Activated naive CD8-positive, alpha-beta T cell (primary cell): Measurements from ENCODE around the gene CYTH3.
A peak's percentile ranks its signal among the peaks of the same experiment; 100 is the strongest.
"Not testable (repeated sequence)": the region's sequence is repeated elsewhere in the genome, so short reads cannot be mapped to it uniquely, and the experiment has no call there.

Experiments
- H3K27ac Mint-ChIP-seq: one replicate; pipeline ENCODE4 v1.8.0; 2021; ENCODE audit warnings: mixed read lengths
- H3K27me3 Mint-ChIP-seq: one replicate; pipeline ENCODE4 v1.8.0; 2021; ENCODE audit warnings: mixed read lengths
- H3K36me3 Mint-ChIP-seq: one replicate; pipeline ENCODE4 v1.8.0; 2021; ENCODE audit warnings: mixed read lengths
- H3K4me1 Mint-ChIP-seq: one replicate; pipeline ENCODE4 v1.8.0; 2021; ENCODE audit warnings: low read depth, mixed read lengths
- H3K4me3 Mint-ChIP-seq: one replicate; pipeline ENCODE4 v1.8.0; 2021; ENCODE audit warnings: mild to moderate bottlenecking, mixed read lengths
- H3K9me3 Mint-ChIP-seq: one replicate; pipeline ENCODE4 v1.8.0; 2021; ENCODE audit warnings: low read depth, mixed read lengths

Gene CYTH3

DNA sequence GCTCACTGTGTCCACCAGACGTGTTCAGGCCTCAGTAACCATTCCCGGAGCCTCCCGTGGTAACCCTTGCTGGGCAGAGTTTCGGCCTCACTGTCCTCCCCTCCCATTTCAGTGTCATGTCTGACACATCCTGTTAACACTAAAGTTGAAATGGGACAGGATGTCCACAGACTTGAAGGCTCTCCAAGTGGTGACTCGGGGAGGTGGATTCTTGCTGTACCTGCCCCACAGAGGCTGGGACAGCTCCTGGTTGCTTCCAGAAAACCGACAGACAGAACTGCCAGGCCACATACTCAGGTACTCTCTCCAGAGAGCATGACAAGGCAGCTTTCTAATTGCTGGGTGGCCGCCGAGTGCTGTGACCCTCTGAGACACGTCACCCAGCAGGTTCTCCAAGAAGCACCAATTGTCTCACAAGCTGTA, 17.9 kb upstream of the CYTH3 start:
- Mint-ChIP-seq H3K4me1 (no peaks in the 10 kb centered on the region), H3K4me3 (no peak overlapping the region), H3K9me3 (no peaks in the 10 kb centered on the region), H3K27me3 (no peaks in the 10 kb centered on the region), H3K27ac (no peak overlapping the region), H3K36me3 (no peaks in the 10 kb centered on the region)

DNA sequence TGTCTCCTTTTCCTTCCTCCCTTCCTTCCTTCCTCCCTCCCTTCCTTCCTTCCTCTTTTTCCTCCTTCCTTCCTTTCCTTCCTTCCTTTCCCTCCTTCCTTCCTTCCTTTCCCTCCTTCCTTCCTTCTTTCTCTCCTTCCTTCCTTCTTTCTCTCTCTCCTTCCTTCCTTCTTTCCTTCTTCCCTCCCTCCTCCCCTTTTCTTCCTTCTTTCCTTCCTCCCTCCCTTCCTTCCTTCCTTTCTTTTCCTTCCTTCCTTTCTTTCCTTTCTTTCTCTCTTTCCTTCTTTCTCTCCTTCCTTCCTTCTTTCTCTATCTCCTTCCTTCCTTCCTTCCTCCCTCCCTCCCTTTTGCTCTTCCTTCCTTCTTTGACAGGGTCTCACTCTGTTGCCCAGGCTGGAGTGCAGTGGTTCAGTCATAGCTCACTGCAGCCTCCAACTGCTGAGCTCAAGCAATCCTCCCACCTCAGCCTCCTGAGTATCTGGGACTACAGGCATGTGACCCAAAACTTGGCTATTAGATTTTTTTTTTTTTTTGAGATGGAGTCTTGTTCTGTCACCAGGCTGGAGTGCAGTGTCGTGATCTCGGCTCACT, 15.9 kb upstream of the CYTH3 start:
- Mint-ChIP-seq H3K36me3 (peaks cover 2% of the 10 kb centered on the region), H3K4me1 (no peaks in the 10 kb centered on the region), H3K27me3 (no peaks in the 10 kb centered on the region), H3K27ac (no peak overlapping the region), H3K9me3 (no peaks in the 10 kb centered on the region), H3K4me3 (no peak overlapping the region)

DNA sequence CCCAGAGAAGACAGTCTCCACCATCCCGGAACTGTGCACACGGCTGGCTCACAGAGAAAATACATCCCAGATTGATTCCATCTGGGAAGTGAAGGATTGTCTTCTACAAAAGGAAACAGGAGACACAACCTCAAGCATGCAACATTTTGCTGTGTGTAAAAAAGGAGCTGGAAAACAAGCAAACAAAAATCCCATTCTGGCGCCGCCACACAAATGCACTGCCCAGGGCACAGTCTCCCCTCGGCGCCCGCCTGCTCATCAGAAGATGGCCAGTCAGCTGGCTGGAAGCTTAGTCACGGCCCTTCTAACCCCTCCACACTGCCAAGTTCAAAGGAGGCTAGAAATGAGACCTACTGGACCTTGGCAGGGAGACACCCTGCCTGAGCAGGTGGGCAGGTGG, 14.1 kb upstream of the CYTH3 start:
- no peaks in the 10 kb centered on the region for H3K4me1 Mint-ChIP-seq
- no peaks in the 10 kb centered on the region for H3K27me3 Mint-ChIP-seq
- peaks cover 2% of the 10 kb centered on the region for H3K36me3 Mint-ChIP-seq
- no peak overlapping the region for H3K4me3 Mint-ChIP-seq
- H3K27ac Mint-ChIP-seq: no peak overlapping the region
- no peaks in the 10 kb centered on the region for H3K9me3 Mint-ChIP-seq

DNA sequence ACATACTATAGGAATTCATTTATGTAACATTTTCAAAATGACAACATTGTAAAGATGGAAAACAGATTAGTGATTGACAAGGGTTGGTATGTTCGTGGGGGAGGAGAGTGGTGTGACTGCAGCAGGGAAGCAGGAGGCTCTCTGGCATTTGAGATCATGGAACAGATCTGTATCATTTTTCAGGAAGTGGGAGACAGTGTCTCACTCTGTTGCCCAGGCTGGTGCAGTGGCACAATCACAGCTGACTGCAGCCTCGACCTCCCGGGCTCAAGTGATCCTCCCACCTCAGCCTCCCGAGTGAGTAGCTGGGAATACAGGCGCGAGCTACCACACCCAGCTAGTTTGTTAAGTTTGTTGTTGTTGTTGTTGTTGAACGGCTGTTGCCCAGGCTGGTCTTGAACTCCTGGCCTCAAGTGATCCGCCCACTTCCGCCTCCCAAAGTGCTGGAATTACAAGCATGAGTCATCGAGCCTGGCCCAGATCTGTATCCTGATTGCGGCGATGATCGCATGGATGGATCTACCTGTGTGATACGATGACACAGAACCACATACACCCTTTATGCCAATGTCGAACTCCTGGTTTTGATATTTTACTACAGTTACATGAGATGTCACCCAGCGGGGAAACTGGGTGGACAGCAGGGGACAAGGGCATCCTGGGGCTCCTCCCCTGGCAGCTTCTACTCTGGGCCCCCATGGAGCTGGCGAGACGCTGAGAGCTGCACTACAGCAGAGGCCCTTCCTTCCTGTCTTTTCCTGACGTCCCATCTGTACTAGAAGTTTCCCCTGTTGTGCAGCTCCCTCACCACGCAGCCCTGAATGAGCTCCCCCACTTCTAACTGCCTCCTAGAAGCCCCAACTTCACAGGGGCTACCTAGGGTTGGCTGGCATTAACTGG, 12.3 kb upstream of the CYTH3 start:
- no peaks in the 10 kb centered on the region for H3K4me1 Mint-ChIP-seq
- H3K9me3 Mint-ChIP-seq: no peaks in the 10 kb centered on the region
- no peaks in the 10 kb centered on the region for H3K27me3 Mint-ChIP-seq
- peaks cover 2% of the 10 kb centered on the region for H3K36me3 Mint-ChIP-seq
- H3K4me3 Mint-ChIP-seq: no peak overlapping the region
- no peak overlapping the region for H3K27ac Mint-ChIP-seq

DNA sequence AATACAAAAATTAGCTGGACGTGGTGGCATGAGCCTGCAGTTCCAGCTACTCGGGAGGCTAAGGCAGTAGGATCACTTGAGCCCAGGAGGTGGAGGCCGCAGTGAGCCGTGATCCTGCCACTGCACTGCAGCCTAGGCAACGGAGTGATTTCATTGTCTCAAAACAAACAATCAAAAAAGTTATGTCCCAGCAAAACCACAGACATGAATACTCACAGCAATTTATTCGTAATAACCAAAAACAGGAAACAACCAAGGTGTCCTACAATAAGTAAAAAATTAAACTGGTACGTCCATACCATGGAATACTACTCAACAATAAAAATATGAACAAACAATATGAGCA, 11.6 kb upstream of the CYTH3 start:
- Mint-ChIP-seq H3K4me3 (no peak overlapping the region), H3K9me3 (no peaks in the 10 kb centered on the region), H3K27ac (no peak overlapping the region), H3K27me3 (no peaks in the 10 kb centered on the region), H3K36me3 (peaks cover 2% of the 10 kb centered on the region), H3K4me1 (no peaks in the 10 kb centered on the region)

DNA sequence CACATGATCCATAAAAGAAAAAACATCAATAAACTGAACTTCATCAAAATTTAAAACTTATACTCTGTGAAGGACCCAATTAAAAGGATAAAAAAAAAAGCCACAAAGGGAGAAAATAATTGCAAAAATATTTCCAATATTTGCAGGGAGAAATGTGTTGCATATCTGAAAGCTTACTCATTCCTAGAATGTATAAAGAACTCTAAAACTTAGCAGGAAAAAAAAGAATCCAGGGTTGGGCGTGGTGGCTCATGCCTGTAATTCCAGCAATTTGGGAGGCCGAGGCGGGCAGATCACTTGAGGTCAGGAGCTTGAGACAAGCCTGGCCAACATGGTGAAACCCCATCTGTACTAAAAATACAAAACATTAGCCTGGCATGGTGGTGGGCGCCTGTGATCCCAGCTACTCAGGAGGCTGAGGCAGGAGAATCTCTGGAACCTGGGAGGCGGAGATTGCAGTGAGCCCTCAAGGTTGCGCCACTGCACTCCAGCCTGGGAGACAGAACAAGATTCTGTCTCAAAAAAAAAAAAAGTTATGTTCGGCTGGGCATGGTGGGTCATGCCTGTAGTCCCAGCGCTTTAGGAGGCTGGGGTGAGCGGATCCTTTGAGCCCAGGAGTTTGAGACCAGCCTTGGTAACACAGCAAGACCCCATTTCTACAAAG, 11.1 kb upstream of the CYTH3 start:
- H3K27me3 Mint-ChIP-seq, H3K4me1 Mint-ChIP-seq, H3K27ac Mint-ChIP-seq, H3K36me3 Mint-ChIP-seq, H3K9me3 Mint-ChIP-seq, H3K4me3 Mint-ChIP-seq: not testable (repeated sequence)

DNA sequence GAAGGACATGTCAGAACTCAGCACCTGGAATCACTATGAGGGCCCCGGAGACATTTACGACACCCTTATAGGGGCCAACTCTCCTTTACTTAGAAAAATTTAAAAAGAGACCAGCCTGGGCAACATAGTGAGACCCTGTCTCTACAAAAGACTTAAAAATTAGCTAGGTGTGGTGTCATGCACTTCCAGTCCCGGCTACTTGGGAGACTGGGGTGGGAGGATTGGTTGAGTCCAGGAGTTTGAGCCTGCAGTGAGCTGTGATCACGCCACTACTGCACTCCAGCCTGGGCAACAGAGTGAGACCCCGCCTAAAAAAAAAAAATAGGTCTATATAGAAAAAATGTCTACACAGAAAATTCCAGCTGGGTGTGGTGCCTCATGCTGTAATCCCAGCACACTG, 7.5 kb upstream of the CYTH3 start:
- no peak overlapping the region for H3K4me3 Mint-ChIP-seq
- peaks cover 2% of the 10 kb centered on the region for H3K36me3 Mint-ChIP-seq
- H3K27me3 Mint-ChIP-seq: no peaks in the 10 kb centered on the region
- H3K27ac Mint-ChIP-seq: no peak overlapping the region
- no peaks in the 10 kb centered on the region for H3K4me1 Mint-ChIP-seq
- H3K9me3 Mint-ChIP-seq: no peaks in the 10 kb centered on the region

DNA sequence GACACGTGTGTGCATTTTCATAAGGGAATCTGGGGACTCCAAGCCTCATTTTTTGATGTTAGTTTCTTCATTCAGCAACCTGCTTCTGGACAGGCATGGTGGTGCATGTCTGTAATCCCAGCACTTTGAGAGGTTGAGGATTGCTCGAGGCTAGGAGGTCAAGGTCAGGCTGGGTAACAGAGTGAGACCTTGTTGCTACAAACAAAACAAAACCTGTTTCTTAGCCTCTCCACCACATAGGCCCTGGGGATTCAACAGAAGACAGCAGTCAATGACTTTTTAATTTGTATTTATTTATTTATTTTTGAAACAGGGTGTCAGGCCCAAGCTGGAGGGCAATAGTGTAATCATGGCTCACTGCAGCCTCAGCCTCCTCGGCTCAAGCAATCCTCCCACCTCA, 6.9 kb upstream of the CYTH3 start:
- Mint-ChIP-seq H3K4me3 (no peak overlapping the region), H3K9me3 (no peaks in the 10 kb centered on the region), H3K27me3 (no peaks in the 10 kb centered on the region), H3K36me3 (peaks cover under 1% of the 10 kb centered on the region), H3K27ac (no peak overlapping the region), H3K4me1 (peaks cover 2% of the 10 kb centered on the region)

DNA sequence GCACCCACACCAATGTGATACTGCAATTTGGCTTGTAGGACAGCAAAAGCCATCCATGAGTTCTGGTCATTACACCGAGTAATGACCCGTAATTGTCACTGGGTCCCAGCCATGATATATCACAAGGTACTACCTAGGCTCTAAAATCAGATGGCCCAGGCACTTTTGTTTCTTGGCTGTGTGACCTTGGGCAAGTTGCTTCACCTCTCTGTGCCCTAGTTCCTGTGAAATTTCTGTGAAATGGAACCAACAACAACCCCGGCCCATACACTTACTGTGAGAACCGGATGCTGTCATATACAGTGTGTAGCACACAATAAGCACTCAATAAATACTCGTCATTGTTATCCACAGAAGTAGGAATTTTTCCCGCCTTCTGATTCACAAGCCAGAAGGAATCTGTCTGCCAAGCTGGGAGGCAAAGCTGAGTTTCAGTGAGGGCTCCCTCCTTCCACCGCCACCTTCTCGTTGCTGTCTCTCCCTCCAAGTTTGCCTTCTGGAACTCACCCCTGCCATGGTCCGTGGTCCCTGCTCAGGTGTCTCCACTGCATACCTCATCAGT, 6.4 kb upstream of the CYTH3 start:
- Mint-ChIP-seq H3K27ac (no peak overlapping the region), H3K27me3 (no peaks in the 10 kb centered on the region), H3K36me3 (no peaks in the 10 kb centered on the region), H3K4me1 (peaks cover 4% of the 10 kb centered on the region), H3K9me3 (no peaks in the 10 kb centered on the region), H3K4me3 (no peak overlapping the region)

DNA sequence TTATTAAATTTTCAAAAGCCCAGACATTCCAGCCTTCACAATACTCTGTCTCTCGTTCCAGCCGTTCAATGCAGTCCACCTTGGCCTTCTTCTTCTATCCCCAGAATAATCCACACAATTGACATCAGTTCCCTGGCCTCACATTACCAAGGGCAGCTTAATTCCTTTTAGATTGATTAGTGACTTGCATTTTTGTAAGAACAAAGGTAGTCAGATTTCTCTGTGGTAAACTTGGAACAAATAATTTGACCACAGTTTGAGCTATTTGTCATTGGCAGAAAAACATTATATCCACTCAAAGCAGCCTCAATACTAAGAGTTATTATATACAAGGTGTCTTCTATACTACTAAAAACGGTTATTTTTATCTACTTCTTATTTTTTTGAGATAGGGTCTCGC, 5.1 kb upstream of the CYTH3 start:
- Mint-ChIP-seq H3K9me3 (no peaks in the 10 kb centered on the region), H3K4me3 (no peak overlapping the region), H3K27ac (no peak overlapping the region), H3K27me3 (no peaks in the 10 kb centered on the region), H3K4me1 (peaks cover 6% of the 10 kb centered on the region), H3K36me3 (no peaks in the 10 kb centered on the region)

DNA sequence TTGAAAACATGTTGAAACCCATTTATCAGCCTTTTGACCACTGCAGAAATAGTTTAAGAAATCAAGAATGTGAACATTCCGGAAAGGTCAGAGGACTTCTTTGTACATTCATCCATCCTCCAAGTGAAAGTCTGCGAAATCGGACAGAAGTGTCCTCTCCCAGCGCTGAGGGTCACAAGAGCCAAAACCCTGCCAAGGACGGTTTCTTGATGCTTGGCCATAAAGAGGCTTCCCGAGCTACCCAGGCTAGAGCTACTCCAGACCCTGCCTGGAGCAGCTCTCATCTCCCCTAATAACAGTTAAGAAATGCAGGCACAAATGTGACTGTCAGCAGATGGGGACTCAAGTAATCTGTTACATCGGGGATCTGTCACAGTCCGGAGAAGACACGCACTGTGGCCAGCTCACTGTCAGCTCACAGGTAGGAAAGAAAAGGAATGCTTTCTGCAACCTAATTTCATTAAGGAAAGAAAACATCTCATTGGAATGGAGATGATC, 4.5 kb upstream of the CYTH3 start:
- Mint-ChIP-seq H3K4me3 (no peak overlapping the region), H3K4me1 (peaks cover 6% of the 10 kb centered on the region), H3K9me3 (no peaks in the 10 kb centered on the region), H3K36me3 (no peaks in the 10 kb centered on the region), H3K27me3 (no peaks in the 10 kb centered on the region), H3K27ac (no peak overlapping the region)

DNA sequence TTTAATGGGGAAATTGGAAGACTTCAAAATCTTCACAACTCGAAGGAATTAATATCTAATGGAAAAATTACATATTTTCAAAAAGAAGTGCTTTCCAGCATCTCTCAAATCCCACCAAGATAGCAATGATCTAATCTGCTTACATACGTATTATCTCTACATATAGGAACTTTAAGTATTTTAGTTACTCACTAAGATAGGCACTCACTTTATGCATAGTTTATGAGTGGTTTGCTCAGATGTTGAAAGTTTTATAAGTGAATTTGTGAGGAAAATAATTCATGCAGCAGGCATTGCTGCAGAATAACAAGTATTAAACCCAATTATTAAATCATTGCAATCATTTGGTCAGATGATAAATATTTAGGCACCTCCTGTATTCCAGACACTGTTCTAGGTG, 2.3 kb upstream of the CYTH3 start:
- no peaks in the 10 kb centered on the region for H3K9me3 Mint-ChIP-seq
- no peak overlapping the region for H3K27ac Mint-ChIP-seq
- peaks cover 19% of the 10 kb centered on the region for H3K4me1 Mint-ChIP-seq
- H3K4me3 Mint-ChIP-seq: no peak overlapping the region
- no peaks in the 10 kb centered on the region for H3K36me3 Mint-ChIP-seq
- peaks cover 5% of the 10 kb centered on the region for H3K27me3 Mint-ChIP-seq

DNA sequence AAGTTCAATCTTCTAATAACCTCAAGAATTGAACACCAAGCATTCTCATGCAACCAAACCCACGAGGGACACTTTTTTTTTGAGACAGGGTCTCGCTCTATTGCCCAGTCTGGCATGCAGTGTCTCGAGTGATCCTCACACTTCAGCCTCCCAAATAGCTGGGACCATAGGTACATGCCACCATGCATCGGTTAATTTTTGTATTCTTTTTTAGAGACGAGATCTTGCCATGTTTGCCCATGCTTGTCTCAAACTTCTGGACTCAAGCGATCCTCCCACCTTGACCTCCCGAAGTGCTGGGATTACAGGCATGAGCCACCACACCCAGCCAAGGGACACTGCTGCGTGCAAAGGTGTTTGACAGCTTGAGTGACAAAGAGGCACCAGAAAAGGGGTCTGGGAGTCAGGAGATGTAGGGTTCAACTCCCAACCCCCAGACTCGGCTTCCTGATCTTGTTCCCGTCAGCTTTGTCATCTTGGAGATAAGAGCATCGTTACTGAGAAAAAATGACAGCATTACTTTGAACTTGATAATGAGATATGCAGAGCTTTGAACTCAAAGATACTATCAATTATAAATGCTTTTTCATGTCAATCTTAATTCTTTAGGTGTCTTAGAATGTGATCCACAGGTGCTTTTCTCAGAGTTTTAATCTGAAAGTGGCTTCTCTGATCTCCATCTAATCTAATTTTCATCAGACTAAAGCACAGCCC, 1.6 kb upstream of the CYTH3 start:
- peaks cover 5% of the 10 kb centered on the region for H3K27me3 Mint-ChIP-seq
- H3K4me3 Mint-ChIP-seq: peak overlapping the region; percentile 78
- no peaks in the 10 kb centered on the region for H3K36me3 Mint-ChIP-seq
- peaks cover 19% of the 10 kb centered on the region for H3K4me1 Mint-ChIP-seq
- no peaks in the 10 kb centered on the region for H3K9me3 Mint-ChIP-seq
- no peak overlapping the region for H3K27ac Mint-ChIP-seq

DNA sequence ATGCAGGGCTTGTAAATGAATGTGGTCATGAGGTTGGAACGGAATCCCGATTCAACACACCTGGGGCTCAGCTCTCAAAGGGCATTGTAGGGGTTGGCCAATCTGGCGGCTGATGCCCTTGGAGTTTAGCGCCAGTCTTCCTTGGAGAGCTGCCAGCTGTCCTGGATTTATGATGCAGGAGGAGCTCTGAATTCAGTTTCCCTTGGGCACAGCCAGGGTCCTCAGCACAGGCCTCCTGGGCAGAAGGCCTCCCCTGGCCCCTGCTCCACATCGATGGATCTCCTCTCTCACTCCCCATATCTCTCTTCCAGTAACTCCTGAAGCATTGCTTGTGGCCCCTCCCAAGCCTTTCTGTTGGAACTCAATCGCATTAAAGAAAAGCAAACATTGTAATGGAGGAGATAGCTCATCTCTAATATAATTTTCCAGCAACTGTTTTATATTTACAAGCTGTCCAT, 985 bp upstream of the CYTH3 start:
- H3K27ac Mint-ChIP-seq: no peak overlapping the region
- peak overlapping the region; percentile 78 for H3K4me3 Mint-ChIP-seq
- H3K36me3 Mint-ChIP-seq: no peaks in the 10 kb centered on the region
- peaks cover 19% of the 10 kb centered on the region for H3K4me1 Mint-ChIP-seq
- H3K9me3 Mint-ChIP-seq: no peaks in the 10 kb centered on the region
- peaks cover 5% of the 10 kb centered on the region for H3K27me3 Mint-ChIP-seq
